Activated naive CD8-positive, alpha-beta T cell treated with anti-CD3 and anti-CD28 coated beads, Interleukin-2, amount 50 U/mL, for 16 hours (primary cell): Measurements from ENCODE around the gene ROPN1B.

Experiments used
- DNase-seq: peaks from one replicate; pipeline ENCODE4 v3.0.0-alpha.2; 2020; ENCODE audit warnings: low read depth, low spot score

Gene ROPN1B

GRCh38 chr3:126003447-126004190, 34.6 kb downstream of the ROPN1B start:
- DNase-seq = no peak

GRCh38 chr3:126004217-126004616, 35.2 kb downstream of the ROPN1B start:
- no peak for DNase-seq

GRCh38 chr3:126004692-126005091, 35.7 kb downstream of the ROPN1B start:
- no peak for DNase-seq

GRCh38 chr3:126005951-126006350, 37.0 kb downstream of the ROPN1B start:
- DNase-seq = no peak

GRCh38 chr3:126008219-126008618, 39.2 kb downstream of the ROPN1B start:
- DNase-seq = no peak

GRCh38 chr3:126009181-126009580, 40.2 kb downstream of the ROPN1B start:
- no peak for DNase-seq

DNA sequence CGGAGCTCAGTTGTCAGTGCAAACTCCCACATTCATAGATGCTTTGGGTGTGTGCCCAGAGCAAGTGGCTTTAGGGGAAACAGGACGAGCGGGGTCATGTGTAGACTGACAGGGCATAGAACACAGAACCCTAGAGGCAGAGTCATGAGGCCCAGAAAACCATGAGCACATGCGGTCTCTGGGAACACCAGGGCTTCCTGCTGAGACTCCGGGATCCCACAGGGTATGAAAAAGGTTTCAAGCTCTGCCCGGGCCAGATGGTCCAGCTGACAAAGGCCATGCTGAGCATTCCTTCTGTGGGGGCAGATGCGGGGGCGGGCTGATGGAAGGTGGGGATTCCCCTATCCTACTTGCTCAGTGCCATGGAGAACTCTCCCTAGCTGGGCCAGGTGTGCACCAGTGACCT, 44.8 kb downstream of the ROPN1B start:
- DNase-seq = no peak

DNA sequence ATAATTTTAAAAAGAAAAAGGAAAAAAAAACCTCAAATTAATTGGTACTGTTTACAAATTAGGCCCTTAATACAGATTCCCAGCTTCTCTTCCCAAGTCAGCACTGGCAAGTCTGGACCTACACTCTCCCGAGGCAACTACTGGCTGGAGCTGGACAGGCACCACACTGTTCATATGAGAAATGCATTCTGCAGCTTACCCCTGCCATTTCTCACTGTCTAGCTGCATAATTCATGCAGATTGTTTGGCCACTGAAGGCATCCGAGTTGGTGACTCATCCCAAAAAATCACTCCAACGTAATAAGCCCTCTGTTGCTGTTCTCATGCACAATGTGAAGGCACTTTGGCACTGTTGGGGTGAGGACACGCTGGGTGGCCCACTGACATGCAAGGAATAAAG, 45.3 kb downstream of the ROPN1B start:
- DNase-seq = no peak

GRCh38 chr3:126015075-126015474, 46.1 kb downstream of the ROPN1B start:
- DNase-seq = no peak

- no peak for DNase-seq
Observed at GRCh38 chr3:126016616-126017015, 47.6 kb downstream of the ROPN1B start.

- no peak for DNase-seq
Observed at GRCh38 chr3:126017362-126017761, 48.4 kb downstream of the ROPN1B start.

DNA sequence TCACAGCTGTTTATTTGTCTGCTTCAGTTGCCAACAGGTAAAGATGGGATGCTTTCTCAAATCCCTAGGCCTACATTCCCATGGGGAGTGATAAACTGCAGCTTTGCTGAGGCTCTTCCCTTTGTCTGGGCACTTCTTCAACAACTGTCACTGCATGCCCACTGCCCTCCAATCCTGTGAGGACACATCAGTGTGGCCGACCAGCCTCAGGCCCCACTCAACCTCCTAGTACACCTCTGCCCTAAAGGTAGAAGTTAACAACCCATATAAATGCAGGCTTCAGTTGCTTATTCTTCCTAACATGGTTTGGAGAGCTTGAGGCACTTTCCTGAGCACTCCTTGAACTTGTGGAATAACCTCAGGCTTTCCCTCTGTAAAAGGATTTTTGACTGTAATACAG, 49.6 kb downstream of the ROPN1B start:
- no peak for DNase-seq

DNA sequence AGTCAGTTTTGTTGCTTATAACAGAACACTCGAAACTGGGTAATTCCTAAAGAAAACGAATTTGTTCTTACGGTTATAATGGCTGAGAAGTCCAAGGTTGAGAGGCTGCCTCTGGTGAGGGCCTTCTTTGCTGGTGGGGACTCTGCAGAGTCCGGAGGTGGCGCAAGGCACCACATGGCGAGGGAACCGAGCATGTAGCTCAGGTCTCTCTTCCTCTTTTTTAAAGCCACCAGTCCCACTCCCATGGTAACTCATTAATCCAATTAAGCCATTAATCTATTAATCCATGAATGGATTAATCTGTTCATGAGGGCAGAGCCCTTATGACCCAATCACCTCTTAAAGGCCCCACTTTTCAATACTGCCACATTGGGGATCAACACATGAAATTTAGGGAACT, 50.0 kb downstream of the ROPN1B start:
- DNase-seq = no peak

- no peak for DNase-seq
Observed at GRCh38 chr3:126019683-126020082, 50.7 kb downstream of the ROPN1B start.

DNA sequence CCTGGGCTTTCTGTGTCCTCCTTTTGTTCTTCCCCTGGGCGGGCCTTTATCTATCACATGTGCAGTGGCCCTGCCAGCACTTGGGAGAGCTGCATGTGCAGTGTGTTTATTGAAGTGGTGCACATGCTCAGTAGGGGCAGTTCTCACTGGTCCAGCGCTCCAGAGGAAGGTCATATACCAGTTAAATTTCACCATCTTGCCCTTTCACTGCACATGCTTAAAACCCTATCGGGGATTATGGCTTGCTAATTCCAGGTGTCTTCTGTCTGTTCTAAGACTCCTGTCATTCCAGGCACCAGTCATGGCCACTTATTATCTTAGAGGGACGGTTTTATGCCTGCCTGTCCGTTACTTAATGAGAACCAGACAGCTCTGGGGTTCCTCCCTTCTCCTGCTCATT, 52.2 kb downstream of the ROPN1B start:
- no peak for DNase-seq

DNA sequence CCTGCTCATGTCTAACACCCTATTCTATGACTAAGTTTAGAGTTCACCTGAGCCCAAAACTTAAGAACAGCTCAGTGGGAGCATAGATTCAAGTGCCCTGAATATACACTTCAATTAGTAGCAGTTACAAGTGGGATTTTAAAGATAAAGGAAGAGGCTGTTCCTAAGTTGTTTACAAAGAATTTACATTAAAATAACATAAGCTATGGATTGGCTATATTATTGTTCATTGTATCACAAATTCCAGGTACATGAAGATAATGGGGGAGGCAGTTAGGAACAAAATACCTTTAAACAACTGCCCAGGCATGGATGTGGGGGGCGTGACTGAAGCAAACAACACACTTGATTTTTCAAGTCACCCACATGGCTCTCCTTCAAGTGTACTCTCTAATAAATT, 52.7 kb downstream of the ROPN1B start:
- no peak for DNase-seq

DNA sequence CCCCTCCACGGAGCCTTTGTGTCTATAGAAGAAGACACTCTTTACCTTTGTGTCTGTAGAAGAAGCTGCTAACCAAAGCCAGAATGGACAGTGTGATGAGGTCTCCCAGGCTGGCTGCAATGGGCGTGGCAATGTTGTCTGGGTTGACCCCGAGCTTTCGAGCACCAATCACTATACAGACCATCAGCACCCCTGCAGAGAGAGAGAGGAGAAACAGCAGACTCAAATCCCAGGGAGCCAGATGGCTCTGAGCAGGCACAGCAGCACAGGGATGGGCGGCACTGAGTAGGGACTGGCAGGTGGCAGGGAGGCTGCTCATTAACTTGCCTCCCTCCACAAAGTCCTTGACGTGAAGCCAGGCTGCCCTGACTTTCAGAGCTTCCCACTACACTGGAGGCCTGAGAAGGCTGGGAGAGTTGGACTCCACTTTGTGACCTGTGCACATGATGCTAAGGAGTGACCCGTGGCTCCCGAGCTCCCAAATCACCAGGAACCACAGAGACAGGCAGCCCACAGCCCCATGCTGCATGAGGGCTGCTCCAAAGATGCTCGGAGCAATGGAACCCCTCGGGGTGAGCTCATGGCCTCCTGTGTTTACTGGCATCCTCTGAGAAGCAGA, 53.9 kb downstream of the ROPN1B start:
- DNase-seq = no peak

GRCh38 chr3:126023390-126023789, 54.4 kb downstream of the ROPN1B start:
- no peak for DNase-seq

- no peak for DNase-seq
Observed at GRCh38 chr3:126024049-126024854, 55.3 kb downstream of the ROPN1B start.

- no peak for DNase-seq
Observed at GRCh38 chr3:126025116-126025729, 56.2 kb downstream of the ROPN1B start.

- DNase-seq = no peak
Observed at GRCh38 chr3:126025862-126026261, 56.9 kb downstream of the ROPN1B start.

DNA sequence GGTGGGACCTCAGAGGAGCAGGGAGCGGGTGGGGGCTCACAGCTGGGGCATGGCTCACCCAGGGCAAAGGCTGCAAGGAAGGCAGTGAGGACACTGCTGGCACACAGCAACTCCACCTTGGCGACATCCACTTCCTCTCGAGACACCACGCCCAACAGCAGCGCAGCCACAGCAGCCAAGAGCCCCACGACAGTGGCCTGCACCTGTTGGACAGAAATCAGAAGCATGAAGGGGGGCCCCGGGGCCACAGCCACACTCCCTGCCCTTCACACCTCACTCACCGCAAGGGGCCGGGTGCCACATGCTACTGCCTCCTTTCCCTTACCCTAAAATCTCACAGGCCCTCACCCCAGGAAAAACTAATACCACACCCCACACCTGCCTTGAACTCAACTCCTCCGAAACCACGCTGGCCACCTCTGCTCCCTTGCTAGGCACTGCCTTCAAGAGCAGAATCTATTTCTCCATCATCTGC, 57.3 kb downstream of the ROPN1B start:
- no peak for DNase-seq
